Measurements from ENCODE around the gene ZC3H12C.

Gene ZC3H12C

GRCh38 chr11:110077831-110078325 is 15.3 kb upstream of the ZC3H12C start:
- DNase-seq = no peak

- no peak for DNase-seq
These were observed 14.2 kb upstream of the ZC3H12C start for GRCh38 chr11:110078923-110079544.

- no peak for DNase-seq
These were observed 13.5 kb upstream of the ZC3H12C start for GRCh38 chr11:110079726-110080125.

GRCh38 chr11:110081462-110082376 is 11.5 kb upstream of the ZC3H12C start:
- DNase-seq = no peak

GRCh38 chr11:110082899-110083298 is 10.3 kb upstream of the ZC3H12C start:
- DNase-seq = no peak

- DNase-seq = no peak
These were observed 7.8 kb upstream of the ZC3H12C start for GRCh38 chr11:110085255-110085838.

GRCh38 chr11:110086892-110087309 is 6.3 kb upstream of the ZC3H12C start:
- no peak for DNase-seq

- DNase-seq = no peak
These were observed 5.2 kb upstream of the ZC3H12C start for GRCh38 chr11:110087812-110088534.

- DNase-seq = no peak
These were observed 4.5 kb upstream of the ZC3H12C start for GRCh38 chr11:110088535-110089344.

GRCh38 chr11:110089617-110090282 is 3.4 kb upstream of the ZC3H12C start:
- DNase-seq = no peak

GRCh38 chr11:110090466-110091026 is 2.6 kb upstream of the ZC3H12C start:
- no peak for DNase-seq

- DNase-seq = no peak
These were observed 1.1 kb upstream of the ZC3H12C start for GRCh38 chr11:110092111-110092514.

GRCh38 chr11:110093407-110094297 is 460 bp downstream of the ZC3H12C start:
- DNase-seq = no peak

- DNase-seq = no peak
These were observed 1.4 kb downstream of the ZC3H12C start for GRCh38 chr11:110094298-110095285.

- DNase-seq = no peak
These were observed 2.4 kb downstream of the ZC3H12C start for GRCh38 chr11:110095554-110095953.

- DNase-seq = no peak
These were observed 3.3 kb downstream of the ZC3H12C start for GRCh38 chr11:110096496-110096895.

- DNase-seq = no peak
These were observed 4.3 kb downstream of the ZC3H12C start for GRCh38 chr11:110097459-110098012.

- no peak for DNase-seq
These were observed 5.5 kb downstream of the ZC3H12C start for GRCh38 chr11:110098645-110099044.

Measured in activated T-cell treated with anti-CD3 and anti-CD28 coated beads, Interleukin-2, amount 50 U/mL, for 1 hour (primary cell).